NCI-H1048 (cell line): ENCODE data around the gene SYPL2.
"Not testable (repeated sequence)": the region's sequence is repeated elsewhere in the genome, so short reads cannot be mapped to it uniquely, and the experiment has no call there.

ENCODE experiments used
- DNase-seq: peaks from one replicate; lab custom pipeline; 2025; lab: John Stamatoyannopoulos, UW

Gene SYPL2

DNA sequence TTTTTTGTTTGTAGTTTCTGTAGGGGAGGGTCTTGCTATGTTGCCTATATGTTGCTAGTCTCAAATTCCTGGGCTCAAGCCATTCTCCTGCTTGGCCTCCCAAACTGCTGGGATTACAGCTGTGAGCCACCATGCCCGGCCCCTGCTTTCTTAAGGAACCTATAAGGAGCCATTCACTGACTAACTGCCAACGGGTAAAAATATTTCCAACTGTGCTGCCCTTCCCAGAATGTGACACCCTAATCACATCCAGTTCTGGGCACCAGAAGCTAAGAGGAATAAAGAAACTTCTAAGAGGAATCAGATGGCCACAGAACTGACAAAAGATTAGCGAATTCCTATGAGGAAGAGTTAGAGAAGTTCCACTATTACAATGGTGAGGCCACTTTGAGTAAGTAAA lies 6.4 kb downstream of the SYPL2 start:
- DNase-seq: no peak

GRCh38 chr1:109473284-109474057 lies 7.1 kb downstream of the SYPL2 start:
- DNase-seq: not testable (repeated sequence)

GRCh38 chr1:109474697-109475096 lies 8.4 kb downstream of the SYPL2 start:
- no peak for DNase-seq

GRCh38 chr1:109475261-109475660 lies 8.9 kb downstream of the SYPL2 start:
- DNase-seq: no peak

DNA sequence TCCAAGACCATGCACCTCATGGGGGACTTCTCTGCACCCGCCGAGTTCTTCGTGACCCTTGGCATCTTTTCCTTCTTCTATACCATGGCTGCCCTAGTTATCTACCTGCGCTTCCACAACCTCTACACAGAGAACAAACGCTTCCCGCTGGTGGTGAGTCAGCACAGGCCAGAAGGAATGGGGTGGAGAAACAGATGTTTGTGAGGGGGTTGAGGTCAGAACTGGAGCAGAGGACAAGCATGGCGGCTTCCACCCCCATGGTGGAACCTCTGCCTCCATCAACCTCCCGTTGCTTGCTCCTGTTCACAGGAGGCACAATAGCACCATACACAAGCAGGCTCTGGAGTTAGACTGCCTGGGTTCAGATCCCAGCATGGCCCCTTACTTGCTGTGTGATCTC lies 10.5 kb downstream of the SYPL2 start:
- no peak for DNase-seq

DNA sequence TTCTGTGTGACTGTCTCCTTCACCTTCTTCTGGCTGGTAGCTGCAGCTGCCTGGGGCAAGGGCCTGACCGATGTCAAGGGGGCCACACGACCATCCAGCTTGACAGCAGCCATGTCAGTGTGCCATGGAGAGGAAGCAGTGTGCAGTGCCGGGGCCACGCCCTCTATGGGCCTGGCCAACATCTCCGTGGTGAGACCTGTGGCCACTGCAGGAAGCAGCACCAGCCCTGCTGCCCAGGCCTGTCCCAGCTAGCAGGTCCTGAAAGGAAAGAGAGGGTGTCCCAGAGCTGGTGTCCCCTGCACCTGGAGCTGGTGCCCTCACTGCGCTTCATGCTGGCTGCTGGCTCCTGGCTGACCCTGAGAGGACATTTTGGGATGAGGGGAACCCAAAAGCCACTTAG lies 11.5 kb downstream of the SYPL2 start:
- no peak for DNase-seq

- no peak for DNase-seq
Measured at GRCh38 chr1:109478806-109479205, 12.5 kb downstream of the SYPL2 start.

- no peak for DNase-seq
Measured at GRCh38 chr1:109479311-109479710, 13.0 kb downstream of the SYPL2 start.

- DNase-seq: no peak
Measured at GRCh38 chr1:109479901-109480300, 13.6 kb downstream of the SYPL2 start.

DNA sequence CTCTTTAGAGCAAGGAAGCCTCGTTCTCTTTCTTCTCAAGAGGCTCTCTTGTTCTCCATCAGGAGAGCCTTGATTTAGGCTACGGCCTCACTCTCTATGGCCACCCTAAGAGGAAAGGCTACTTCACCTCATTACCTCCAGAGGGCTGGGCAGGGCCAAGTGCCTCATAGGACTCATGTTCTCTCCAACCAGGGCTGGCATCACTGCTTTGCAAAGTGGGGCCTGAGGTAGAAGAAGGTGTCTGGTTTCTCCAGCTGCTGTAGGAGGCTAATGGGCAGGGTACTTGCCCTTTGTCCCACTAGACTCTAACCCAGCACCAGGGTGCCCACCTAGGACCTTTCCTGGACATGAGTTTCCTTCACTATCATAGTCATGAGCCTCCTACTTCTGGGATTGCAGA lies 15.3 kb downstream of the SYPL2 start:
- no peak for DNase-seq

DNA sequence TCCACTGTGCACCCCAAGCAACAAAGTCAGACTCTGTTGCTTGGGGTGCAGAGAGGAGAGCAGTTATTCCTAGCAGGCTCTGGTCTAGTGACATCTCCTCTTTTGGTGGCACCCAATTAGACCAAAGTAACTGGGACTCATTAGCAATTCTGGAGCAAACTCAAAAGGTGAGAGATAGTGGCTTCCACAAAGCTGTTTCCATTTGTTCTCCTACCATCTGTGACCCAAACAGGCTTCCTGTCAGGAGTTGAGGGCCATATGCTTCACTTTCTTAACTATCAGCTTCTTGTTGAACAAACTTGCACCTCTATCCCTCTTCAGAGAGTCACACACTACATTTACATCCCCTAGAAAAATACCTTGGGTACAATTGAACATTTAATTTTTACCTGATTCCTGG lies 15.9 kb downstream of the SYPL2 start:
- no peak for DNase-seq

GRCh38 chr1:109482791-109483671 lies 16.7 kb downstream of the SYPL2 start:
- DNase-seq: no peak

GRCh38 chr1:109483672-109484518 lies 17.5 kb downstream of the SYPL2 start, which contains the start of gene ATXN7L2:
ATXN7L2 (plus strand) TSS chr1:109483905; CDS start chr1:109483954, 49 bp downstream.
- peak; percentile 68 for DNase-seq

DNA sequence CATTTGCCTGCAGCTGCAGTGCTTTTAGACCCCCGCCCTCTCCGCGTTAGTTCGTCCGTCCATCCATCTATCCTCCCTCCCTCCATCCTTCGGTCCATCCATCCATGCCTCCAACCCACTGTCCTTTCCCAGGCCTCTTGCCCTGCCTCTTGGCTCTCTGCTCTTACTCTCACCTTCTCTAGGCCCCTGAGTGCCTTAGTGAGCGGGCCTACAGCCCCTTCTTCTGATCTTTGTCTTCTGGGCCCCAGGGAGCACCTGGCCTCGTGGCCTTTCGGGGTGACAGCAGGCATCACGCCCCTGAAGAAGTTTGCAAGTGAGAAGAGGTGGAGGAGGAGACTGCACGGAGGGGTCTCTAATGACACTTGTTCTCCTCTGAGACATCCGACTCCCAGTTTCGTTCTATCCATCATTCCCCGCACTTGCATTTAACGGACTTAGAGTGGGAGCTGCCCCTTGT lies 18.2 kb downstream of the SYPL2 start:
- no peak for DNase-seq

DNA sequence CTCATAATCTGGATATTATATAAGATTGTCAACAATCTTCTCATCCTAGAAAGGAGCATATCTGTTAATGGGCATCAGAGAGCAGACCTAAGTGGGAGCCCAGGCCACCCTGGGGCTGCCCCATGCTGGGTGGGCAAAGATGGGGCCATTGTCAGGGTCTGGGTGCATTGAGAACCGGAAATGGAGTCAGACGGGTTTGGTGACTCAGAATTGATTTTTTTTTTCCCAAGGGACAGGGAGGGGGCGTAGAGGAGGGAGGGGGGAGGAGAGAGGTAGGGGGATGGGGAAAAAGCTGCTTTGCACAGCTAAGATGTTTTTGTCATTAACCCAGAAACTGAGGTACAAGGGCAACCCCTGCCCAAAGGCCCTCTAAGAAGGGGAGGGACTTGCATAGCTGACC lies 18.7 kb downstream of the SYPL2 start:
- no peak for DNase-seq

- no peak for DNase-seq
Measured at GRCh38 chr1:109487261-109487660, 20.9 kb downstream of the SYPL2 start.

DNA sequence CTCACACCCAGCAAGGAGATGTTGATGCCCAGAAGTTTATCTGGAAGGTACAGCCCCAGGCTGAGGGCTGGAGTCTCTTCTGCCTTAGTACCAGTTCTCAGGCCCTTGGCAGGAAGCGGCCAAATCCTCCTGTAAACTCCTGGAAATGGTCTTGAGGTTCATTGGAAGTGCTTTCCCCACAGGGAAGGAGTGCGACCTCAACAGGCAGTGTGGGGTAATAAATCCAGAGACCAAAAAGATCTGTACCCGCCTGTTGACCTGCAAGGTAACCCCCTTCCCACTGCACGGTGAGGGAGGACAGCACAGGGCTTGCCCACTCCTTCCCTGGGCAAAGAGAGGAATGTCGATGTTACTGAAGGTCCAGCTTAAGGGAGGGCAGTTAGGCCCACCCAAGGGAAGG lies 21.9 kb downstream of the SYPL2 start:
- DNase-seq: no peak

DNA sequence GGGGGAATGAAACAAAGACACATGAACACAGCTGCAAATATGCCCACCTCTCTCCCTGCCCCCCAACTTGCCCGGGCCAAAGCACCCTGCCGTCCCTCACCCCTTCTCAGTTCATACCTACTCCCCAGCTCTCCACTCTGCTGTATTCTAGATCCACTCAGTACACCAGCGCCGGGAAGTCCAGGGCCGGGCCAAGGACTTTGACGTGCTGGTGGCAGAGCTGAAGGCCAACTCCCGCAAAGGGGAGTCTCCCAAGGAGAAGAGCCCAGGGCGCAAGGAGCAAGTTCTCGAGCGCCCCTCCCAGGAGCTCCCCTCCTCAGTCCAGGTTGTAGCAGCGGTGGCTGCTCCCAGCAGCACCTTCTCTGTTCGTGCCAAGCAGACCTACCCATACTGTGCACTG lies 22.4 kb downstream of the SYPL2 start:
- no peak for DNase-seq

GRCh38 chr1:109490029-109490933 lies 23.9 kb downstream of the SYPL2 start:
- DNase-seq: peak; percentile 9

DNA sequence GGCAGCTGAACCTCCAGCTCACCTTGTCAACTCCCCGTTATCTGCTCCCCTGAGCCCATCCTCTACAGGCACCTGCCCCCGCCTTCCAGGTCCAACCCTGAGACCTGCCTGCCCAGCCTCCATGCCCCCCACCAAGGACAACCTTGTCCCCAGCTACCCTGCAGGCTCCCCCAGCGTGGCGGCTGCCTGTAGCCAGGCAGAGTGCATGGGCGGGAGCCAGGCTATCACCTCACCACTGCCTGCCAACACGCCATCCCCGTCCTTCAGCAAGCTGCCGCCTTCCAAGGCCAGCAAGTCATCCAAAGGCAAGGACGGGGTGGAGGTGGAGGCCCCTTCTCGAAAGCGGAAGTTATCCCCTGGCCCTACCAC lies 24.6 kb downstream of the SYPL2 start:
- no peak for DNase-seq

DNA sequence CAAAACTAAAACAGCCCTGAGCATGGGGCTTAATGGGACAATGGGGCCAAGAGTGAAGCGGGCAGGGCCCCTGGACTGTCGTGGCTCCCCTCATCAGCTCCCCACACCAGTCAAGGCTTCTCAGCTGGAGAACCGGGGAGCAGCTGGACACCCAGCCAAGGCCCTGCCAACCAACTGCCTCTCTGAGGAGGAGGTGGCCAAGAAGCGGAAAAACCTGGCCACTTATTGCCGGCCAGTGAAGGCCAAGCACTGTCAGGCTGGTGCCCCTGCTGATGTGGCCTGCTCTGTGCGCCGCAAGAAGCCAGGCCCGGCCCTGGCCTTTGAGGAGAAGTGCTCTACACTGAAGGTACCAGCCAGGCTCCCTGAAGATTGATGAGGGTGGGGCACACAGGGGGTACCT lies 25.0 kb downstream of the SYPL2 start:
- DNase-seq: no peak
